NCI-H2227 (cell line): ENCODE results near the gene GINS1.
A peak's percentile ranks its signal among the peaks of the same experiment; 100 is the strongest.

Experiments
- DNase-seq: peaks from one replicate; lab custom pipeline; 2025; ENCODE audit not compliant: unreplicated experiment; lab: John Stamatoyannopoulos, UW

GINS1 gene

DNA sequence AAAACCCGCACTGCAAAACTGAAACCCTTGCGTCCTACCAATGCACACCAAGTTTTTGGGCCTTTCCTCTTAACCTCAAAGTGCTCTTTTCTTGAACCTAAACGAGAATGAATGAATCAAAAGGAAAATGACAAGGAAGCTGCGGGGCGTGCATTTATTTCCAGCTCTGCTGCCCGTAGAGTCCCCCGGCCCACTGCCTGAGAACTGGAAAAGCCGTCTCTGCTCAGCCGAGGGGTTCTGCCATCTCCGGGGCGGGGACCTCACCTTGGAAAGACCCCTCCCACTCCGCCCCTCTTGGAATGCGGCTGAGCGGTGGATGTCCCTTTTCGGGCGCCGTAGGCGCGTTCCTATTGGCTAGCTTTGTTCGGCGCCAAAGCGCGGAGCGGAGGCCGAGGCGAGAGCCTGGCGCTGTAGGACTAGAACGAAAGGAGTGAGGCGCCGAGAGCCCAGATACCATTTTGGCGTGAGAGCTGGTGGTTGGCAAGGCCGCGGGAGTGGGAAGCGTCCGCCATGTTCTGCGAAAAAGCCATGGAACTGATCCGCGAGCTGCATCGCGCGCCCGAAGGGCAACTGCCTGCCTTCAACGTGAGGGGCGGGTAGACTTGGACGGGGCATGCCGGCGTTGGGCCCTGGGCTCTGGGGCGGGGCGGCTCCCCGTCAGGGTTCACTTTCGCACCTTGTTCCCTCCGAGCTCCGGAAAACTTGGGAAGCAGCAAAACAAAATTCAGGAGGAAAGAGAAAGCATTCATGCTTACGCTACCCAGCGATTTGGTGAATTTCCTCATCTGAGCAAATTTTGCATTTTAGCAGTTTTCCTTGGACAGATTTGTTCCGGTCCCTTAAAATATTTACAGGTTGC lies at the start of gene GINS1:
Gene GINS1 (plus strand): TSS at position 363 of the 859 bp plus-strand sequence. CDS start 148 bp downstream, at position 511.
- peak; percentile 98 for DNase-seq

DNA sequence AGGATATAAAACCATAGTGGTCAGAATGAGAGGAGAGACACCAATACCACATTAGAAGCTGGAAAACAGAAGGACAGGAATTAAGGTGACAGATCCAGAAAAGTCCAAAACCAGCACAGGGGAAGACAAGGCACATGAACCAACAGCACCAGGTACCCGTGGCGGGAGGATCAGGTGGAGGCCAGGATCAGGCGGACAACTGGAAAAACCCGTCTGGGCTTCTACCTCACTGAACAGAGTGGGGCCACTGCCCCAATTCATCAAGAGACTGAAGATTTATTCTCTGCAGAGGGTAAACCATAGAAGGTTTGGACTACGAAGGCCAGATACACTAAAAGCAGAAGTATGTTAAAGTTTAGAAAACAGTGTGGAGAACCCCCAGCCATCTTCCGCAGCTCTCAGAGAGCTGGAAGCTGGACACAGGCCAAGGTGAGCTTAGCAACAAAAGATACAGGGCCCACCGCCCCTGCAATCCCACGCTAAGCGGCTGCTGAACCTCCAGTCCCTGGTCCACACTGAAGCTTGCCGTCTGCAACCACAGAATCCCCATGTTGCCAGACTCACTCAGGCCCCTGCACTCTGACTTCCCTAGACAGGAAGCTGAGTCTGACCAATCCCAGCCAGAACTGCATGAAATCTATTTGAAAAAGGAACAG lies 46.7 kb upstream of the GINS1 start:
- no peak for DNase-seq

DNA sequence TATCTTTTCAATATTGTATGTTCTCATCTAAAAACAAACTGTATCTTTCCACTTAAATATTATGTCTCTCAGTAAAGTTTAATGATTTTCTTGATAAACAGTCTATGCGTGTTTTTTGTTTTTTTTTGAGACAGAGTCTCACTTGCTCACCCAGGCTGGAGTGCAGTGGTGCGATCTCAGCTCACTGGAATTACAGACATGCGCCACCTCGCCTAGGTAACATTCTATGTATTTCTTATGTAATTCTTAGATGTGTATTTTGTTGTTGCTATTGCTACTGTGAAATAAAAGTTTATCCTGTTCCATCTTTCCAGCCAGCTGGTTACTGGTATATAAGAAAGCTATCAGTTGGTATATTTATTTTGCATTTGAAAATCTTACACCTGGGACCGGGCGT lies 46.2 kb upstream of the GINS1 start:
- DNase-seq: no peak

DNA sequence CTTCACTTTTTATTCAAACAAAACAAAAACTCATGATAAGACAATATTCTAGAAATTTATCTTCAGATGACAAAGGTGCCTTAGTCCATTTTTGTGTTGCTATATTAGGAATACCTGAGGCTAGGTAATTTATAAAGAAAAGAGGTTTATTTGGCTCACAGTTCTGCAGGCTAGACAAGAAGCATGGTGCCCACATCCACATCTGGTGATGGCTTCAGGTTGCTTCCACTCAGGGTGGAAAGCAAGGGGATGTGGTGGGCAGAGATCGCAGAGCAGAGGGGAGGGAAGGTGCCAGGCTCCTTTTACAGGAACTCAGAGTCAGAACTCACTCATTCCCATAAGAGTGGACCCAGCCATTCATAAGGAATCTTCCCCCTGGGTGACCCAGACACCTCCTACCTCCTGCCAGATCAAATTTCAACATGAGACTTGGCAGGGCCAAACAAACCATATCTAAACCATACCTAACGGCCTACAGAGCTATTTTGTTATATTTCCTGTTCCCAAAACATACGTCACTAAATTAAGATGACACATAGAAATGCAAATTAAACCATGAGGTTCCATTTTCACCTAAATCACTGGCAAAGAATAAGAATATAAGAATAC lies 43.2 kb upstream of the GINS1 start:
- no peak for DNase-seq

DNA sequence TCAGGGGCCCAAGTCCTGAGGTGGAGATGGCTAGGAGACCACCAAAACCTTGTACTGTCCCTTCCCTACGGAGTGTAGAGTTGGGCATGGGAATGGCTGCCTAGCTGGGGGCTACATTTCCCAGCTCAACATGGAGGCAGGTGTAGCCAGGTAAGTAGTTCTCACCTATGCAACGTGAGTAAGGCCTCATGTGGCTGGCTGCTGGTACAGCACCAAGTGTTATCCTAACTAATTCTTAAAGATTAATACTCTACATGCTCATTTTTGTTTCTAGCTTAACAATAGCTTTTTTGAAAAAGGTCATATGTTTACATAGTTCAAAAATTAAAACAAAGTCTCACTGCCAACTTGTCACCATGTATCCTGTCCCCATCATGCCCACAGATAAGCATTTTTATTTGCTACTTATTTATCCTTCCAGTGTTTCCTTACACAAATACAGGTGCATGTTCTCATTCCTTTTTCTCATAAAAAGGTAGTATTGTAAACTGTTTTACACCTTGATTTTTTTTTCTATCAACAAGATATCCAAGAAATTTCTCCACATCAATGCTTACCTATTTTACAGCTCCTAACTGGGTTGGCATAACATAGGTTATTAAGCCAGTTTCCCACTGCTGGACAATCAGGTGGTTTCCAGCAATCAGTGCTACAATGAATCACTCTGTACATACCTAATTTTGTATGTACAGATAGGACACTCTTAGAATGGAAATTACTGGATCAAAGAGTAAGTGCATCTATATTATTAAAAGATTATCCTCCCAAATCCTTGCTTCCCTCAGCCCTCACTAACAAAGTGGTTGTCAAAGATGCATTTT lies 42.4 kb upstream of the GINS1 start:
- no peak for DNase-seq

DNA sequence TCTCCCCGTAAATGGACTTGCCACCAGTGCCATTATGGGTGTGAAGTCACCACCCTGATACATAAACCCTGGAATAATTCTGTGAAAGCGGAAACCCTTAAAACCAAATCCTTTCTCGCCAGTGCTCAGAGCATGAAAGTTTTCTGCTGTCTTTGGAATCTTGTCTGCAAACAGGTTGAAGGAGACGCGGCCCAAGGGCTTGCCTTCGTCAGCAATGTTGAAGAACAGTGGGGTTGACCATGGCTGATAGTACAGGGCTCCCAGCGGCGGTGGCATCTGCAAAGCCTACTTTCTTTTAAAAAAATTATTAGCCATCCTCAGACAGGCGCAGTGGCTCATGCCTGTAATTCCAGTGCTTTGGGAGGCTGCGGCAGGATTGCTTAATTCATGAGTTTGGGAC lies 38.9 kb upstream of the GINS1 start:
- no peak for DNase-seq

DNA sequence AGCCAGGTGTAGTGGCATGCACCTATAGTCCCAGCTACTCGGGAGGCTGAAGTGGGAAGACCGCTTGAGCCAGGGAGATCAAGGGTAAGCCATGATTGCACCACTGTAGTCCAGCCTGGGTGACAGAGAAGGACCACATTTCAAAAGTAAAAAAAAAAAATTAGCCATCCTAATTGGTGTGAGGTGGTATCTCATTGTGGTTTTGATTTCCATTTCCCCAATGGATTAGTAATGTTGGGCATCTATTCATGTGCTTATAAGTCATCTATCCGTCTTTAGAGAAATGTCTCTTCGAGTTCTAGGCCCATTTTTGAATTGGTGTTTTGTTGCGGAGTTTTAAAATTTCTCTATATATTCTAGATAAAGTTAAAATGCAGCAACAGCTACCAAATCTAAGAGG lies 38.5 kb upstream of the GINS1 start:
- no peak for DNase-seq

DNA sequence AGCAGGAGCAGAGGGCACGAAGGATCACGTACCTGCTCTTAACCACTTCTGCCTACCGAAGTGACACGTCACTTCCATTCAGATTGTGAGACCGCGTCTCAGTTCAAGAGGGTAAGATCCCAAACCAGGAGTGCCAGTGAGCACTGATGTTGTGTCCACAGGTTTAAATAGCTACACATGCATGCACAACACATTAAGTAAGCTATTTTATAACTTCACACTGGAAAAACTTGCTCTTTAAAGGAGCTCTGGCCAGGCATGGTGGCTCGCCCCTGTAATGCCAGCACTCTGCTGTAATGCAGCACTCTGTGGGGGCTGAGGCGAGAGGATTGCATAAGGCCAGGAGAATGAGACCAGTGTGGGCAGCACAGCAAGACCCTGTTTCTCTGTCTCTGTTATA lies 37.9 kb upstream of the GINS1 start:
- no peak for DNase-seq

DNA sequence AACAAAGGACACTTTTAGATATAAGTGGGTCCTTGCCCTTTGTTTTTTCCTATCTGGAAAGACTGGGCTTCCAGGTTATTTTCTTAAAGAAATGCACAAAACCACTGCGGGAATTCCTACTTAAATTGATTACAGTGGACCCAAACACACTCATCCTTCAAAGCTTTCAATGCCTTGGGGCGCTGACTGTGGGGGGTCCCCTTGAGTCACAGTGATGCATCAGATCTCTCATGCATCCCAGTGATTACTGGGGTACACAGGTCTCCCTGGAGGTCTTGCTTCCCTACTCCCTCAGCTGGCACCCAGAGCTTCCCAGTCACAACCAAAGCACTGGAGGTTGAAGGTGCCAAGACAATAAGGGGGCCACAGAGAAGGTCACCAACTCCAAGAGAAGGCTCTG lies 37.5 kb upstream of the GINS1 start:
- DNase-seq: no peak

DNA sequence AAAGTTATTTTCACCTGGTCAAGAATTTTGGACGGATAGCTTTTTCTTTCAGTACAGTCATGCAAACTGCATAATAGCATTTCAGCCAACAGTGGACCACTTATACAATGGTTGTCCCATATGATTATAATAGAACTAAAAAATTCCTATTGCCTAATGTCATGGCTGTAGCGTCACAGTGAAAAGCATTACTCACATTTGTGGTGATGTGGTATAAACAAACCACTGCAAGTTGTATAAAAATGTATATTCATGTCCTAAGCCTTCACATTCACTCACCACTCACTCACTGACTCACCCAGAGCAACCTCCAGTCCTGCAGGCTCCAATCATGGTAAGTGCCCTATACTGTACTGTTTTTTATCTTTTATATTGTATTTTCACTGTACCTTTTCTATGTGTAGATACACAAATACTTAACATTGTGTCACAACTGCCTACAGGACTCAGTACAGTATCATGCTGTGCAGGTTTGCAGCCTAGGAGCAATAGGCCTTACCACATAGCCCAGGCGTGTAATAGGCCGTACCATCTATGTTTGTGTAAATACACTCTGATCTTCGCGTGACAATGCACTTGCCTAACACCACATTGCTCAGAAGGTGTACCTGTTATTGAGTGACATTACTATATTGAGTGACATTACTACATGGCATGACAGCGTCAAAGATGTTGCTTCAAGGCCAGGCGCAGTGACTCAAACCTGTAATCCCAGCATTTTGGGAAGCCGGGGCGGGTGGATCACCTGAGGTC lies 34.7 kb upstream of the GINS1 start:
- no peak for DNase-seq

DNA sequence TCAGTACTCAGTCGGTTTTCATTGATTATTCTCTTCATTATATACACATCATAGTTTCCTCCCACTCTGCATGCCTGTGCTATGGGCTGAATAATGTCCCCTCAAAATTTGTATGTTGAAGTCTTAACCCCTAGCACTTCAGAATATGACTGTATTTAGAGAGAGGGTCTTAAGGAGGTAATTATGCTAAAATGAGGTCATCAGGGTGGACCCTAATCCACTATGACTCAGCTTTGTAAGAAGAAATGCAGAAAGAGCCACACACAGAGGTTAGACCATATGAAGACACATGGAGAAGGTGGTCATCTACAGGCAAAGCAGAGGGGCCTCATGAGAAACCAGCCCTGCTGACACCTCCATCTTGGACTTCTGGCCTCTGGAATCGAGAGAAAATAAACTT lies 32.6 kb upstream of the GINS1 start:
- no peak for DNase-seq

DNA sequence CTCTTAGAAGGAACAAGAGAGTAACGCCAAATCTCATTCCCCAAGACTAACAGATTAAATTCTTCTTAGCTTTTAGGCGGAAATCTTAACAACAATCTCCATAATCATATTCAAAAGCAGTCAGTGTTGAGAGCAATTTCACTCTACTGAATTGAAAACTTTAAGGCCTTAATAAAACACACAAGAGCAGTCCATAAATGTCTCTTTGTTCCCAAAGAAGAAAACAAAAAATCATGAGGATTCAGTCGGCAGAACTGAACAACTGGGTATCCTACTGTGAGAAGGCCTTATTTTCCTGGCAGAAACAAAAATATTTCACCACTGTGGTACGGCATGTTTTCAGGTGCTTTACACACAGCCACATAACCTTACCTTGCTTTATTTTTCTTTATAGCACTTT lies 31.2 kb upstream of the GINS1 start:
- no peak for DNase-seq

DNA sequence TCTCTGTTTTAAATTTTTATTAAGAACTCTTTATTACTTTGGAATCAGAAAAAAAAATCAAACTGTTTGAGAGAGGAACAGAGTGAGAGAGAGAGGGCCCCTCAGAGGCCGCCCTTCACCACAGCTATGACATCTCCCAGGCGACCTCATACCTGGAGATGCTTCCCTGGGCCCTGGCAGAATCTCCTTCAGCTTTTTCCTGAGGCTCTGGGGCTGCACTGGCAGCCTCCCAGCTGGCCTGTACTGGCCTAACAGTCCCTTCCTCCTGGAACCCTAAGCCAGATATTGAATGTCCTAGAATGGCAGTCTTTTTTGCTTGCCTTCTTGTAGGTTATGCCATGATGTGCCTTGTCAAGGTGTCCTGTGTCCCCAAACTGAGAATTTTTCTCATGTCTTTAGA lies 30.6 kb upstream of the GINS1 start:
- no peak for DNase-seq

DNA sequence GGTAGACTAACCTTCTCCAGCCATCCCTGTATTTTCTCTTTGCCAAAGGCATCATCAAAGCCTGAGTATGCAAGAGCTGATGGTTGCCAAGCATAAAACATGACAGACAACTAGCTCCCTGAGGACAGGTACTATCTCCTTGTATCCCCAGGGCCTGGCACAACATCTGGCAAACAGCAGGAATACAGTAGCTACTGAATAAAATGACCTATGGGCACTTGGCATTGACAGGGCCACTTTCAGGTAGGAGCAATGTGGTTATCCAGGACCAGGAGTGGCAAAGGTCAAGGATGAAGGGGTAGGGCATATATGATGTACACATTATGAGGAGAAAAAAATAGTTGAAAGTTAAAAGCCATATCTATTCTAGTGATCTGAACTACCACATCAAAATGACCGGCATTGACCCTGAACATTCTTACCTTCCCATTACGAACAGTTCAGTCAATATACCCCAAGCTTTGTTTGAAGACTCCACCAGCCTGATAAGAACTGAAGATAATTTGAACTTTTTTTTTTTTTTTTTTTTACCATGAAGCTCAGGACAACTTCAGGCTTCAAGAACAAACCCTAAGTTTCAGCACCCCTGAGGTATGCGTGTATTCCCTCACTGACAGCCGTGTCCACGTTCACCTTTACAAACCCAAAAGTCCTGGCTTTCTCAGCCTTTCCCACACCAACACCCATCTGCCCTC lies 29.1 kb upstream of the GINS1 start:
- DNase-seq: no peak

DNA sequence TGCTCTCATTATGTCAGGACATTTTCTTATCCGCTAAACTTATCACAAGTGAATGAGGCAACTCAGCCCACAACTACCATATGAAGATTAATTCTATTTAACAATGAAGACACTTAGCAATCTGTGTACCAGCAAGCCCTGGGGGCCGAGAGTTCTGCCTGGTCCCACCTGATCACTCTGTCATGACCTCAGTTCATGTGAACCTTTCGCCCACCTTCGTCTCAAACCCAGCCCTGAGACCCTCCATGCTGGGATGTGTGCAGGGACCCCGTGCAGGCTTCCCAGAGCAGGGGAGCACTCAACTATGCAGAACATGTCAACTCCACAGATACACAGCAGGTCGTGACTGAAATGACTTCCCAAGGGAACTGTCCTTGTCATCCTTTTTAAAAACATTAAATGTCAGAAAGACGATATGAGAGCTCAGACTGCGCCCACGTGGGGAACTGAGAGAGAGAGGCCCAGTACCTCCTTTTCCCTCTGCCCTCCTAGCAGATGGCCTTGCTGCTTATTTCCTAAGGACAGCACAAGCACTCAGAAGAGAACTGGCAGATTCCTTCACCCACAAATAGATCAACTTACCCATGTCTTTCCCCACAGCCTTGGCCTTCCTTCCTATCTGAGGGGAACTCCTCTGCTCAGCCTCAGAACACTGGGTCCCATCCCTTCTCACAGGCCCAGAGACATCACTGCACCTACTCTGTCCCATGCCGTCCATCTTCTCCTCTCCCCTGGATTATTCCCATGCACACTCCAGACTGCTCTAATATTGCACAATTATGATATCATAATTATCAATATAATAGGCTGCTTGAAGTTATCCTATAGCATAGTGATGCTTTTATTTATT lies 28.4 kb upstream of the GINS1 start:
- DNase-seq: no peak

DNA sequence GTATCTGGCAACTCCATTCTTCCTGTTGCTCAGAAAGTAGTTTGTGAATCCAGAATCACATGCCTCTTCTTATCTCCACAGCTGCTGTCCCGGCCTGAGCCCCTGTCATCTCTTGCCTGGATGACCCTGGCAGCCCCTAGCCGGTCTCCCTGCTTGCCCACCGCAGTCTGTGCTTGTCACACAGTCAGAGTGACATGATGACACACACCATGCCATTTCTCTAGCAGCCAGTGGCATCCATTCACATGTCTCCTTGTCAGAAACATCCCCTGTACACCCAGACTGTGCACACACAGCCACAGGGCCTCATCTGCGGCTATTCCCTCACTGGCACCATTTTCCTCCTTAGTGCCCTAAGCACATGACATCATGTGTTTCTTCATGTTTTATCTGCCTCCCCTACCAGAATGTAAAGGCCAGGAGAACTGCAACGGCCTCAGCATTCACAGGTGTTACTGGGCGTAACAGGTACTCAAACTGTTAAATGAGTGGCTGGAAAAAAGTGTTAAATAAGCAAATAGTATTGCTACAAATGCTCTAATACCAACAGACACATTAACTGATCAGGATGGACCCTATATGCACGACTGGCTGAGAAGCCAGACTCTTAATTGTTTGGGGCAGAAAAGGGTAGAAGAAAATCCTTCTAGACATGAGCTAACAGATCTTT lies 26.4 kb upstream of the GINS1 start:
- no peak for DNase-seq

DNA sequence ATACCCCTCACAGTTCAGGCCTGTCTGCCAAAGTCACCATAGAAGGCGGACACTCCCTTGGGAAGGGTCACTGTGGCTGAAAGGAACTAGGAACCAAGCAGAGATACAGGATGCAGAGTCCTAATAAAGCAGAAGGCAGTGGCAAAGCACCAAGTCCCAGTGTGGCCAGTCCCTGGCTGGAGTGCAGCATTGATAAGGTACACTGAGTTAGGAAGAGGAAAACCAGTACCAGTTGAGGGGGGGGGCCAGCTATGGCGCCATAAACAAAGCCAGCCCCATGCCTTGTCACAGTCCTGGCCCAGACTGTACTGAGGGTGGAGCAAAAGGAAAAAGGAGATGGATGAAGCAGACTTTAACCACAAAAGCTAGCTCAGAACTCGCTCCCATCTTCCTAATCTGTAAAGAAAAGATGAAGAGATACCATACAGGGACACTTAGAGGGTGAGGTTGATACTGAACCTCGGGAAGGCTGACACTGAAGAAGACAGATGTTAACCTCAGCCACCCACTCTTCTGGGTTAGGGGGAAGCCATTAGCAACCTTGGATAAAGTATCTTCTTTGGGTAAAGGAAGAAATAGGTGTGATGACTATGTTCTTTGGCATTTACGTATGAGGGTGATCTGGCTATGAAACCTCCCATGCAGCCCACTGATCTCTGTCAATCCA lies 24.6 kb upstream of the GINS1 start:
- DNase-seq: no peak

DNA sequence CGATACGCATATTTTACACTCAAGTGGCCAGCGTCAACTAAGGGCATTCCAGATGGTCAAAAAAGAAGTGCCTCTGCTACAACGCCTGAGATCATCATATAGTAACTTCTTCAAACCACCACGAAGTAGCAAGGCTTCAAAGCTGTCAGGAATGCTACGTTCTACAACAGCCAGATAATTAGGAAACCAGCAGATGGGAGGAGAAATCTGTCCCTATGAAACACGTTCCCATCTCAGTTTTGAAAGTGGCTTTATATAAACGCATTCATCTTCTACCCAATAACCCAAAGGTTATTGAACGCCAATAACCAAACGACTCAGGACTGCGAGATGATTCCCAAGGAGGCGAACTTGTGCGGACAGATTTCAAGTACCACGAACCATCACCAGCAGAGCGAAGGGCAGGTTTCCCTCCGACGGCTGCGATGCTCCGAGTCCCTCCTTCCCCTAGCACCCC lies 18.0 kb upstream of the GINS1 start:
- DNase-seq: peak; percentile 55
